SIG-M5 treated with dmso at 0.1 percent for 504 hours (cell line): Measurements from ENCODE around the gene SHMT2.

Source experiments
- DNase-seq: peaks from one replicate; lab custom pipeline; 2025; ENCODE audit not compliant: unreplicated experiment; lab: John Stamatoyannopoulos, UW

SHMT2 gene

GRCh38 chr12:57196956-57197355, 32.6 kb upstream of the SHMT2 start:
- DNase-seq = no peak

GRCh38 chr12:57198329-57198728, 31.2 kb upstream of the SHMT2 start:
- DNase-seq = no peak

- DNase-seq = no peak
These were observed 30.3 kb upstream of the SHMT2 start for GRCh38 chr12:57199191-57199590.

DNA sequence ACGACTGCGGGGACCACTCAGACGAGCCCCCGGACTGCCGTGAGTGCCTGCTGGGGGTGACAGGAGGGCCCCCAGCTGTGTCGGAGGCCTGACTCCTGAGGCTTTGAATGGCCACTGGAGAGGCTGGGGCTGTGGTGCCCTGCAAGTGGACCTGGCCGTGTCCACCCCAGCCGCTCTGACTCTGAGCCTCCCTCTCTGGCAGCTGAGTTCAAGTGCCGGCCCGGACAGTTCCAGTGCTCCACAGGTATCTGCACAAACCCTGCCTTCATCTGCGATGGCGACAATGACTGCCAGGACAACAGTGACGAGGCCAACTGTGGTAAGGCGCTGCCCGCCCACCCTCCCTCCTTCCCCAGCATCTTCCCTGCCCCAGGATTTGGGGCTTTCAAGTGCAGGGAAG, 29.0 kb upstream of the SHMT2 start:
- no peak for DNase-seq

GRCh38 chr12:57201219-57201618, 28.3 kb upstream of the SHMT2 start:
- DNase-seq = no peak

- DNase-seq = no peak
These were observed 27.9 kb upstream of the SHMT2 start for GRCh38 chr12:57201631-57202030.

DNA sequence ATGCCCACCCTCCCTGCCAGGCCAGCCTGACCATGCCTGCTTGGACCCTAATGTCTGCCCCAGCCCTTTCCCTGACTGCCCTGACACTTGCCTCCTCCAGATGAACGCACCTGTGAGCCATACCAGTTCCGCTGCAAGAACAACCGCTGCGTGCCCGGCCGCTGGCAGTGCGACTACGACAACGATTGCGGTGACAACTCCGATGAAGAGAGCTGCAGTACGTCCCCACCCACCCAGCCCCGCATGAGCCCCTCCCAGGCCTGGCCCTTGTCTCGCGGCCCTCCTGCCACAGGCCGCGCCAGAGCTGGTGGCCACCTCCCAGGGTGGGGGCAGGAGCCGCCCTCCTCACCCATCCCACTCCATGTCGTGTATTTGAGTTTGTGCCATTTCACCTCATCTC, 27.2 kb upstream of the SHMT2 start:
- no peak for DNase-seq

GRCh38 chr12:57203201-57203600, 26.3 kb upstream of the SHMT2 start:
- no peak for DNase-seq

- no peak for DNase-seq
These were observed 25.7 kb upstream of the SHMT2 start for GRCh38 chr12:57203791-57204190.

DNA sequence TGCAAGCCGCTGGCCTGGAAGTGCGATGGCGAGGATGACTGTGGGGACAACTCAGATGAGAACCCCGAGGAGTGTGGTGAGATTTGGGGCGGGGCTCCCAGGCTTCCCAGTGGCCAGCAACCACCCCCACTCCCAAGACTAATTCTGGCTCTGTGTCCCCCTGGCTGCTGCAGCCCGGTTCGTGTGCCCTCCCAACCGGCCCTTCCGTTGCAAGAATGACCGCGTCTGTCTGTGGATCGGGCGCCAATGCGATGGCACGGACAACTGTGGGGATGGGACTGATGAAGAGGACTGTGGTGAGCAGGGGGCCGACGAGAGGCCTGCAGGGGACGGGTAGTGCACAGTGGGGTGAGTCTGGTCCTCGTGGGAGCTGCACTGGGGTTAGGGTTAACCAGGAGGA, 25.1 kb upstream of the SHMT2 start:
- DNase-seq = no peak

- no peak for DNase-seq
These were observed 24.3 kb upstream of the SHMT2 start for GRCh38 chr12:57205186-57205585.

- DNase-seq = no peak
These were observed 23.6 kb upstream of the SHMT2 start for GRCh38 chr12:57205931-57206330.

DNA sequence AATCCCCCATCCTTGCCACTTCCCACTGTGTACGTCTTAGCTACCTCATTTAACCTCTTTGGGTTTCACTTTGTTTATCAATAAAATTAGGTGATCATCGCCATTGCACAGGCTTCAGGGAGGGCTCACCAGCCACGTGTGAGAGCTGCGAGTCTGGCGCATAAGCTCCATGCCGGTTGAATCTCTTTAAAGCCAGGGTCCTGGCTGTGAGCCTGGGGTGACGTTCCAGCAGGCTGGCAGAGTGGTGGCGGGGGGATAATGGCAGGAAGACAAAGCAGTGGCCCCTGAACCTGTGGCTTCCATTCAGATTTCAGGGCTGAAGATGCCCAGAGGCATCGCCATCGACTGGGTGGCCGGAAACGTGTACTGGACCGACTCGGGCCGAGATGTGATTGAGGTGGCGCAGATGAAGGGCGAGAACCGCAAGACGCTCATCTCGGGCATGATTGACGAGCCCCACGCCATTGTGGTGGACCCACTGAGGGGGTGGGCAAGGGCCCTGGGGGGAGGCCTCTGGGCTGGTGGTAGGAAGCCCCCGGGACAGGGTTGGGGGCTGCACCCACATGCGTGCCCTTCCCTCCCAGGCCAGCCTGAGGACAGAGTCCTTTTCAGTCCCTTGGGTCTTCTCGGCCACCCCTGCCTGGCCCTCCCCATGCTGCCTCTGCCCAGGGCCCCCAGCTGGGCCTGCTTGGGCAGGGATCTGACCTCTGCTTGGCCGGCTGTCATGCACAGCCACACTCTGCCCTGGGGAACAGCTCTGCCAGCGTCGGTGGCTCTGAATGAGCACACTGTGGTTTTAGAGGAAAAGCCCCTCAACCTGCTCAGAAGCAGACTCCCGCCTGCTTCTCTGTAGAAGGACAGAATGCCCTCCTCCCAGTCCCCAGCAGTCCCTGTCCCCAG, 21.5 kb upstream of the SHMT2 start:
- no peak for DNase-seq

GRCh38 chr12:57208631-57209282, 20.8 kb upstream of the SHMT2 start:
- DNase-seq = no peak

DNA sequence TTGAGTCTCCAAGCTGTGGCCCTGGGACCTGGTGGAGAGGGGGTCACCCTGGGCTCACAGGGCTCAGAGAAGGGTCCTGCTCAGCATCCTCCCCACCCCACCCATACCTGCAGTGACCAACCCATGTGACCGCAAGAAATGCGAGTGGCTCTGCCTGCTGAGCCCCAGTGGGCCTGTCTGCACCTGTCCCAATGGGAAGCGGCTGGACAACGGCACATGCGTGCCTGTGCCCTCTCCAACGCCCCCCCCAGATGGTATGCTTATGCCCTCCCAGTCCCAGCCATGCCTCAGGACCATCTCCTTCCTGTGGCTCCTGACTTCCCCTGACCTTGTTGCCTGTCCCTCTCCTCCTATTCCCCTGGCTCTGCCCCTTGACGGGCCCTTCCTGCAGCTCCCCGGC, 19.6 kb upstream of the SHMT2 start:
- no peak for DNase-seq

DNA sequence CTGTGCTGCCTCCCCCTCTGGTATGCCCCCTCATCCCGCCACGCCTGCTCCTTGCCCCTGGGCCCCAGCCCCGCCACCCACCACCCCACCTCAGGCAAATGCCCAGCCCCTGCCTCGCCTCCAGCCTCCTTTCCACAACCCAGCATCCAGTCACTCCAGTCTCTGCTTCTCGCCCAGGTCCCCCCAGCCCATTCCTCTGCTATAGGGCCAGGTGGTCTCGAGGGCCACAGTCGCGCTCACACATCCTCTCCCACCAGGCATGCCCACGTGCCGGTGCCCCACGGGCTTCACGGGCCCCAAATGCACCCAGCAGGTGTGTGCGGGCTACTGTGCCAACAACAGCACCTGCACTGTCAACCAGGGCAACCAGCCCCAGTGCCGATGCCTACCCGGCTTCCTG, 19.1 kb upstream of the SHMT2 start:
- DNase-seq = no peak

- peak; percentile 32 for DNase-seq
These were observed 18.4 kb upstream of the SHMT2 start for GRCh38 chr12:57210926-57211692.

GRCh38 chr12:57211791-57212700, 17.5 kb upstream of the SHMT2 start:
- DNase-seq = no peak

- no peak for DNase-seq
These were observed 16.8 kb upstream of the SHMT2 start for GRCh38 chr12:57212701-57213057.

DNA sequence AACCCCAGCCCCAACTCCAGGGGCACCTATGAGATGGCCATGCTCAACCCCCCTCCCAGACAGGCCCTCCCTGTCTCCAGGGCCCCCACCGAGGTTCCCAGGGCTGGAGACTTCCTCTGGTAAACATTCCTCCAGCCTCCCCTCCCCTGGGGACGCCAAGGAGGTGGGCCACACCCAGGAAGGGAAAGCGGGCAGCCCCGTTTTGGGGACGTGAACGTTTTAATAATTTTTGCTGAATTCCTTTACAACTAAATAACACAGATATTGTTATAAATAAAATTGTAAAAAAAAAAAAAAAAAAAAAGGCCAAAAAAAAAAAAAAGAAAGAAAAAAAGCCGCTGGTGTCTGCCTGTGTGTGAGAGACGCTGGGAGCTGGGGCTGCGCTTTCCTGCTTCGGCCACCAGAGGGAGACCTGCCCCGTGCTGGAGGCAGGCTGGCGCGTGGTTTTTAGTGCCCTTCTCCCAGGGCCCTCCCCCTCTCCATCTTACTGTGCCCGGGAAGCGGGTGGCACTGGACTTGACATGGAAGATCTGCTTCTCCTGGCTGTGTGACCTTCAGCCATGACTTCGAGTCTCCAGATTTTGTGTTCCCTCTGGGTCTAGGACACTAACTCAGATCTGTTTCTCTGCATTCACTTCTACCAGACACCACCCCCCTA, 16.3 kb upstream of the SHMT2 start:
- peak; percentile 74 for DNase-seq
